G401 (cell line): ENCODE measurements around the gene GSK3B. TPM values are rescaled to one million over a fixed set of nuclear protein-coding genes. Genes with fewer than 3 reads are reported as not detected.
"Not testable (repeated sequence)": the region's sequence is repeated elsewhere in the genome, so short reads cannot be mapped to it uniquely, and the experiment has no call there.

Source experiments
- DNase-seq: peaks from one replicate; pipeline ENCODE4 v3.0.0-alpha.2; 2015; ENCODE audit warnings: low spot score
- in situ Hi-C: cut with HindIII; loops from 2 replicates; pipeline ENCODE4 v1.10.0; 2016; ENCODE audit warnings: low sequenced_read_pairs, mixed read lengths
- total RNA-seq: library from RNA; depleted of rRNA; stranded (reverse); fragments of >200 nt; shearing (Covaris generic); gene quantifications from 2 replicates; pipeline ENCODE4 v1.2.3, GENCODE V29; 2014

GSK3B gene
- total RNA-seq, 1 experiment from 2014 or later: 22.7 TPM

GRCh38 chr3:120028271-120029047 lies 65.8 kb downstream of the GSK3B start:
- DNase-seq: no peak
- in situ Hi-C loops: no loop called here

GRCh38 chr3:120027226-120027625 lies 67.0 kb downstream of the GSK3B start:
- no peak for DNase-seq
- in situ Hi-C loops: no loop called here

GRCh38 chr3:120025520-120025919 lies 68.7 kb downstream of the GSK3B start:
- in situ Hi-C loops: no loop called here
- no peak for DNase-seq

- in situ Hi-C loops: no loop called here
- no peak for DNase-seq
These were observed 70.1 kb downstream of the GSK3B start for GRCh38 chr3:120024103-120024502.

- in situ Hi-C loops: no loop called here
- no peak for DNase-seq
These were observed 71.5 kb downstream of the GSK3B start for GRCh38 chr3:120022729-120023128.

- in situ Hi-C loops: no loop called here
- DNase-seq: no peak
These were observed 72.7 kb downstream of the GSK3B start for GRCh38 chr3:120021523-120021922.

- in situ Hi-C loops: no loop called here
These were observed 75.9 kb downstream of the GSK3B start for GRCh38 chr3:120018299-120018698.

GRCh38 chr3:120017692-120018091 lies 76.6 kb downstream of the GSK3B start:
- in situ Hi-C loops: no loop called here

More at GRCh38 chr3:120018299-120018698, 75.9 kb downstream of the GSK3B start:
- no peak for DNase-seq

GRCh38 chr3:120013481-120013880 lies 80.8 kb downstream of the GSK3B start:
- DNase-seq: no peak
- in situ Hi-C loops: no loop called here

More at GRCh38 chr3:120017692-120018091, 76.6 kb downstream of the GSK3B start:
- no peak for DNase-seq

- DNase-seq, in situ Hi-C loops: not testable (repeated sequence)
These were observed 88.5 kb downstream of the GSK3B start for GRCh38 chr3:120005741-120006140.

GRCh38 chr3:120004008-120004498 lies 90.2 kb downstream of the GSK3B start:
- DNase-seq, in situ Hi-C loops: not testable (repeated sequence)

GRCh38 chr3:119998166-119998565 lies 96.1 kb downstream of the GSK3B start:
- in situ Hi-C loops: no loop called here
- DNase-seq: no peak

GRCh38 chr3:119990888-119991287 lies 103.4 kb downstream of the GSK3B start:
- in situ Hi-C loops: no loop called here
- no peak for DNase-seq

- DNase-seq: no peak
- in situ Hi-C loops: no loop called here
These were observed 104.1 kb downstream of the GSK3B start for GRCh38 chr3:119989981-119990655.

GRCh38 chr3:119986812-119987211 lies 107.4 kb downstream of the GSK3B start:
- in situ Hi-C loops, DNase-seq: not testable (repeated sequence)

GRCh38 chr3:119981386-119981785 lies 112.9 kb downstream of the GSK3B start:
- in situ Hi-C loops: no loop called here
- DNase-seq: no peak

- in situ Hi-C loops: no loop called here
- peak; percentile 71 for DNase-seq
These were observed 115.6 kb downstream of the GSK3B start for GRCh38 chr3:119978554-119979208.

- no peak for DNase-seq
- in situ Hi-C loops: no loop called here
These were observed 116.9 kb downstream of the GSK3B start for GRCh38 chr3:119977353-119977752.

GRCh38 chr3:119976214-119976613 lies 118.0 kb downstream of the GSK3B start:
- DNase-seq: no peak

GRCh38 chr3:119974656-119975055 lies 119.6 kb downstream of the GSK3B start:
- DNase-seq: no peak
- in situ Hi-C loops: no loop called here

More at GRCh38 chr3:119976214-119976613, 118.0 kb downstream of the GSK3B start:
- in situ Hi-C loops: no loop called here
